Measurements from ENCODE around the gene NEBL.

Gene NEBL

DNA sequence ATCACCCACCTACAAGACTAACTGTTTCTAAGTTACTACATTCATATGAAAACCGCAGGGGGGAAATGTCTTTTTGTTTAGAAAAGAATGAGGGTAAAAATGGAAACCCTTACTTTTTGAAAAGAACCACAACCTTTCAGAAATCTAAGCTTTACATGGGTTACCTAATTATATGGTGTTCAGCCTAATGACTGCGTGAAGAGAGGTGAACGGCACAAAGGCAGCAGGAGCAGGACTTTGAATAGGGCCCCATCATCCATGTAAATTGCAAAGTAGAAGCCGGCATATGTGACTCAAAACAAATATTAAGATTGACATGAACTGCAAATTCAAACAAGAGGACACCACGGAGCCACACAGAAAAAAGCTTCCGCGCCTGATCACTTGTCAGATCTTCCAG is 25.1 kb downstream of the NEBL start:
- Histone ChIP-seq H3K4me1 (ENCODE audit: control insufficient read depth in 2 of 2, insufficient read depth in 2 of 2, low read length in 2 of 2) (no peaks in the 10 kb centered on the region), H3K9me3 (ENCODE audit: control insufficient read depth in 2 of 2, low read length in 2 of 2) (no peaks in the 10 kb centered on the region), H3K9ac (ENCODE audit: low read depth in 1 of 2, low read length in 2 of 2) (no peak overlapping the region), H3K36me3 (ENCODE audit: control insufficient read depth in 2 of 2, insufficient read depth in 2 of 2, low read length in 2 of 2) (no peaks in the 10 kb centered on the region), H3K27me3 (ENCODE audit: control insufficient read depth in 2 of 2, insufficient read depth in 2 of 2, low read length in 2 of 2) (no peaks in the 10 kb centered on the region), H3K27ac (ENCODE audit: low read depth in 2 of 2, low read length in 2 of 2) (no peak overlapping the region), H3K4me3 (ENCODE audit: low read length in 2 of 2) (no peak overlapping the region)

DNA sequence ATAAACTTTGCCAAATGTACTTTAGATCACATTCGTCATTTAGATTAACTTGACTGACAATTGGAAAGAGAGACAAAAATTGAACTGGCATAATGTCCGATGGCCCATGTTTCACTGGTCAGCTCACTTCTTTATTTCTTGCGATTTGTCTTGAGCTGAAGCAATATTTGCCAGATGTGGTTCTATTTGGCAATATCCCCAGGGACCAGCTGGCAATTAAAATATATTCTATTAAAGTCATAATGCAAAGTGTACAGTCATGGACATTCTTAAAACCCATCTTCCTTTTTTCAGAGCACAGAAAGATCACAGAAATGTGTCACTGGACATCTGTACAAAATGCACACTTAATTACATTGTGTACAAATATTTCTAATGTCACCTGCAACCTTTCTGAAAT is 26.3 kb downstream of the NEBL start:
- Histone ChIP-seq H3K27ac (ENCODE audit: low read depth in 2 of 2, low read length in 2 of 2) (no peak overlapping the region), H3K27me3 (ENCODE audit: control insufficient read depth in 2 of 2, insufficient read depth in 2 of 2, low read length in 2 of 2) (no peaks in the 10 kb centered on the region), H3K36me3 (ENCODE audit: control insufficient read depth in 2 of 2, insufficient read depth in 2 of 2, low read length in 2 of 2) (no peaks in the 10 kb centered on the region), H3K9ac (ENCODE audit: low read depth in 1 of 2, low read length in 2 of 2) (no peak overlapping the region), H3K4me3 (ENCODE audit: low read length in 2 of 2) (no peak overlapping the region), H3K9me3 (ENCODE audit: control insufficient read depth in 2 of 2, low read length in 2 of 2) (no peaks in the 10 kb centered on the region), H3K4me1 (ENCODE audit: control insufficient read depth in 2 of 2, insufficient read depth in 2 of 2, low read length in 2 of 2) (no peaks in the 10 kb centered on the region)

GRCh38 chr10:20863008-20863407 is 34.1 kb downstream of the NEBL start:
- no peaks in the 10 kb centered on the region for H3K9me3 ChIP-seq (ENCODE audit: control insufficient read depth in 2 of 2, low read length in 2 of 2)
- no peaks in the 10 kb centered on the region for H3K27me3 ChIP-seq (ENCODE audit: control insufficient read depth in 2 of 2, insufficient read depth in 2 of 2, low read length in 2 of 2)
- no peak overlapping the region for H3K27ac ChIP-seq (ENCODE audit: low read depth in 2 of 2, low read length in 2 of 2)
- H3K36me3 ChIP-seq (ENCODE audit: control insufficient read depth in 2 of 2, insufficient read depth in 2 of 2, low read length in 2 of 2) = no peaks in the 10 kb centered on the region
- H3K4me3 ChIP-seq (ENCODE audit: low read length in 2 of 2) = no peak overlapping the region
- no peak overlapping the region for H3K9ac ChIP-seq (ENCODE audit: low read depth in 1 of 2, low read length in 2 of 2)
- H3K4me1 ChIP-seq (ENCODE audit: control insufficient read depth in 2 of 2, insufficient read depth in 2 of 2, low read length in 2 of 2) = no peaks in the 10 kb centered on the region

GRCh38 chr10:20858292-20859124 is 38.6 kb downstream of the NEBL start:
- Histone ChIP-seq H3K4me3 (ENCODE audit: low read length in 2 of 2) (no peak overlapping the region), H3K36me3 (ENCODE audit: control insufficient read depth in 2 of 2, insufficient read depth in 2 of 2, low read length in 2 of 2) (no peaks in the 10 kb centered on the region), H3K4me1 (ENCODE audit: control insufficient read depth in 2 of 2, insufficient read depth in 2 of 2, low read length in 2 of 2) (no peaks in the 10 kb centered on the region), H3K27me3 (ENCODE audit: control insufficient read depth in 2 of 2, insufficient read depth in 2 of 2, low read length in 2 of 2) (no peaks in the 10 kb centered on the region), H3K9me3 (ENCODE audit: control insufficient read depth in 2 of 2, low read length in 2 of 2) (no peaks in the 10 kb centered on the region), H3K9ac (ENCODE audit: low read depth in 1 of 2, low read length in 2 of 2) (no peak overlapping the region), H3K27ac (ENCODE audit: low read depth in 2 of 2, low read length in 2 of 2) (no peak overlapping the region)

DNA sequence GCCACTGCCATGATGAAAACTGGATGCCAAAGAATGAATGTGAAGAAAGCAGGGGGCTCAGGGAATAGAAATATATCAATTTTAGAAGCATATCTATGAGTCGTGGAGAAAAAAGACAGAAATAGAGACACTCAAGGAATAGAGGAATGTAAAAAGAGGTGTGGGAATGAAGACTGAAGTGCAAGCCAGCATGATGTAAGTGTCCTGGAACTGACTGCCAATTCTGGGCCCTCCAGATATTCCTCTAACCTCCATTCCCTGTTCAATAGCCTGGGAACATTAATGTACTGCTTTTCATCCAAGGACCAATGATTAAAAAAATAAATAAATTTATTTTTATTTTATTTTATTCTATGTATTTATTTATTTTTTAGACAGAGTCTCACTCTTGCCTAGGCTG is 40.6 kb downstream of the NEBL start:
- H3K9ac ChIP-seq (ENCODE audit: low read depth in 1 of 2, low read length in 2 of 2) = no peak overlapping the region
- no peaks in the 10 kb centered on the region for H3K27me3 ChIP-seq (ENCODE audit: control insufficient read depth in 2 of 2, insufficient read depth in 2 of 2, low read length in 2 of 2)
- no peaks in the 10 kb centered on the region for H3K9me3 ChIP-seq (ENCODE audit: control insufficient read depth in 2 of 2, low read length in 2 of 2)
- H3K4me1 ChIP-seq (ENCODE audit: control insufficient read depth in 2 of 2, insufficient read depth in 2 of 2, low read length in 2 of 2) = no peaks in the 10 kb centered on the region
- H3K27ac ChIP-seq (ENCODE audit: low read depth in 2 of 2, low read length in 2 of 2) = no peak overlapping the region
- no peaks in the 10 kb centered on the region for H3K36me3 ChIP-seq (ENCODE audit: control insufficient read depth in 2 of 2, insufficient read depth in 2 of 2, low read length in 2 of 2)
- H3K4me3 ChIP-seq (ENCODE audit: low read length in 2 of 2) = no peak overlapping the region

DNA sequence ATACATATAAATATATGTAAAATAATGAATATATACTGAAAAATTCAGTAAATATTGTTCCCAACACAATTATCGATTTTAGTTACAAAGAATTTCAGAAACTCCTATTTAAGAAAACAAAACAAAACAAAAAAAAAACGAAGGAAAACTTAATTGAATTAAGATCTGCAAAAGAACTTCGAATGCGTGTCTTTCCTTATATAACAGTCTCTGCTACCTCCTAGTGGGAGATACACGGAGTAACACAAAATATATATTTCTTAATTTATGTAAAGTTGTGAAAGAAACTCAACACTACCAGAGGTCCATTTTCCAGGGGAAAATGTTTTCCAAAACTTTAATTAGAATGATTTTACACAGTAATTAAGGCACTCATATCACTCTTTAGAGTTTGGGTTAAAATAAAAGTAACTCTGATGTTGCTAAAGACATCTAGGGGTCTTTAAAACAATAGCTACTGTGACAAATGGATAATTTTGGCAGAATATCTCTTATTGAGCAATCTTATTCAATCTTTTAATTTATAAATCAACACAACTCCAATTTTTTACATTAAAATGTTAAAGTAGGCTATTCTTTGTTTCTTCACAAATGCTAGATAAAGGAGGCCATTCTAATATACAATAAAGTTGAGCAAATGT is 41.6 kb downstream of the NEBL start:
- Histone ChIP-seq H3K9ac (ENCODE audit: low read depth in 1 of 2, low read length in 2 of 2) (no peak overlapping the region), H3K36me3 (ENCODE audit: control insufficient read depth in 2 of 2, insufficient read depth in 2 of 2, low read length in 2 of 2) (no peaks in the 10 kb centered on the region), H3K27me3 (ENCODE audit: control insufficient read depth in 2 of 2, insufficient read depth in 2 of 2, low read length in 2 of 2) (no peaks in the 10 kb centered on the region), H3K4me1 (ENCODE audit: control insufficient read depth in 2 of 2, insufficient read depth in 2 of 2, low read length in 2 of 2) (no peaks in the 10 kb centered on the region), H3K4me3 (ENCODE audit: low read length in 2 of 2) (no peak overlapping the region), H3K27ac (ENCODE audit: low read depth in 2 of 2, low read length in 2 of 2) (no peak overlapping the region), H3K9me3 (ENCODE audit: control insufficient read depth in 2 of 2, low read length in 2 of 2) (no peaks in the 10 kb centered on the region)

DNA sequence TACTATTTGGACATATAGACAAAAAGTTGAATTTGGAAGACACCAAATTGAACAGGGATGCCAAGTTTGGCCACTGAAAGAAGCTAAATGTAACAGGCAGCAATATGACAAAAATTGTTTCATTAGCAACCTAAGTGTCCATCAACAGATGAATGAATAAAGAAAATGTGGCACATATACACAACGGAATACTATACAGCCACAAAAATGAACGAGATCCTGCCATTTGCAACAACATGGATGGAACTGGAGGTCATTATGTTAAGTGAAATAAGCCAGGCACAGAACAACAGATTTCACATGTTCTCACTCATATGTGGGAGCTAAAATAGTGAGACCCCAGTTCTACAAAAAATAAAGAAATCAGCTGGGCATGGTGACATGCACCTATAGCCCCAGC is 43.8 kb downstream of the NEBL start:
- H3K4me3 ChIP-seq (ENCODE audit: low read length in 2 of 2) = no peak overlapping the region
- H3K9ac ChIP-seq (ENCODE audit: low read depth in 1 of 2, low read length in 2 of 2) = no peak overlapping the region
- no peaks in the 10 kb centered on the region for H3K36me3 ChIP-seq (ENCODE audit: control insufficient read depth in 2 of 2, insufficient read depth in 2 of 2, low read length in 2 of 2)
- no peak overlapping the region for H3K27ac ChIP-seq (ENCODE audit: low read depth in 2 of 2, low read length in 2 of 2)
- peaks cover 0 to 5% of the 10 kb centered on the region in 2 donors for H3K9me3 ChIP-seq (ENCODE audit: control insufficient read depth in 2 of 2, low read length in 2 of 2)
- no peaks in the 10 kb centered on the region for H3K4me1 ChIP-seq (ENCODE audit: control insufficient read depth in 2 of 2, insufficient read depth in 2 of 2, low read length in 2 of 2)
- no peaks in the 10 kb centered on the region for H3K27me3 ChIP-seq (ENCODE audit: control insufficient read depth in 2 of 2, insufficient read depth in 2 of 2, low read length in 2 of 2)

- H3K27me3 ChIP-seq (ENCODE audit: control insufficient read depth in 2 of 2, insufficient read depth in 2 of 2, low read length in 2 of 2) = no peaks in the 10 kb centered on the region
These were observed 44.8 kb downstream of the NEBL start for GRCh38 chr10:20852303-20852702.

DNA sequence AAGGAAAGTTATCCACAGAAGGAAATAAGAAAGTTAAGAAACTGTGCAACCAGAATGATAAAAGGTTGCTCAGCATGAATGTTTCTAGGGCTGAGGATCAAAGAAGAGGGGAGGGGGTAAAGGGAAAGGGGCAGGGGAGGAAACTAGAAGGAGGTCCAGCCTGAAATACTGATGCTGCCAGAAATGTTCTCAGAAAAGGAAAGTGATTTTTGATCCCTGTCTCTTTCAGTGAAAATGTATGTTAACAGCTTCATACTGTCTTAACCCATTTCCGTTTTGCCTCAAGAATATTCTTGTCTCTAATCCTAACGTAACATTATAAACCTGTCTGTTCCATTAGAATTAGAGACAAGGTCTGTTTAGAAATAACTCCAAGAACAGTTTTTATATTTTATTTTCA is 49.6 kb downstream of the NEBL start:
- H3K27ac ChIP-seq (ENCODE audit: low read depth in 2 of 2, low read length in 2 of 2) = no peak overlapping the region
- no peaks in the 10 kb centered on the region for H3K27me3 ChIP-seq (ENCODE audit: control insufficient read depth in 2 of 2, insufficient read depth in 2 of 2, low read length in 2 of 2)
- H3K4me1 ChIP-seq (ENCODE audit: control insufficient read depth in 2 of 2, insufficient read depth in 2 of 2, low read length in 2 of 2) = no peaks in the 10 kb centered on the region
- H3K9me3 ChIP-seq (ENCODE audit: control insufficient read depth in 2 of 2, low read length in 2 of 2) = peaks cover 0 to 5% of the 10 kb centered on the region in 2 donors
- H3K36me3 ChIP-seq (ENCODE audit: control insufficient read depth in 2 of 2, insufficient read depth in 2 of 2, low read length in 2 of 2) = no peaks in the 10 kb centered on the region
- no peak overlapping the region for H3K9ac ChIP-seq (ENCODE audit: low read depth in 1 of 2, low read length in 2 of 2)
- H3K4me3 ChIP-seq (ENCODE audit: low read length in 2 of 2) = no peak overlapping the region

More at GRCh38 chr10:20852303-20852702, 44.8 kb downstream of the NEBL start:
- H3K4me3 ChIP-seq (ENCODE audit: low read length in 2 of 2) = no peak overlapping the region
- no peak overlapping the region for H3K27ac ChIP-seq (ENCODE audit: low read depth in 2 of 2, low read length in 2 of 2)
- H3K36me3 ChIP-seq (ENCODE audit: control insufficient read depth in 2 of 2, insufficient read depth in 2 of 2, low read length in 2 of 2) = no peaks in the 10 kb centered on the region
- peaks cover 0 to 5% of the 10 kb centered on the region in 2 donors for H3K9me3 ChIP-seq (ENCODE audit: control insufficient read depth in 2 of 2, low read length in 2 of 2)
- no peaks in the 10 kb centered on the region for H3K4me1 ChIP-seq (ENCODE audit: control insufficient read depth in 2 of 2, insufficient read depth in 2 of 2, low read length in 2 of 2)
- H3K9ac ChIP-seq (ENCODE audit: low read depth in 1 of 2, low read length in 2 of 2) = no peak overlapping the region

- H3K27me3 ChIP-seq (ENCODE audit: control insufficient read depth in 2 of 2, insufficient read depth in 2 of 2, low read length in 2 of 2) = no peaks in the 10 kb centered on the region
These were observed 50.8 kb downstream of the NEBL start for GRCh38 chr10:20846263-20846662.

More at GRCh38 chr10:20846263-20846662, 50.8 kb downstream of the NEBL start:
- no peak overlapping the region for H3K27ac ChIP-seq (ENCODE audit: low read depth in 2 of 2, low read length in 2 of 2)
- H3K9me3 ChIP-seq (ENCODE audit: control insufficient read depth in 2 of 2, low read length in 2 of 2) = peaks cover 0 to 5% of the 10 kb centered on the region in 2 donors
- no peaks in the 10 kb centered on the region for H3K4me1 ChIP-seq (ENCODE audit: control insufficient read depth in 2 of 2, insufficient read depth in 2 of 2, low read length in 2 of 2)
- no peaks in the 10 kb centered on the region for H3K36me3 ChIP-seq (ENCODE audit: control insufficient read depth in 2 of 2, insufficient read depth in 2 of 2, low read length in 2 of 2)
- H3K4me3 ChIP-seq (ENCODE audit: low read length in 2 of 2) = no peak overlapping the region
- no peak overlapping the region for H3K9ac ChIP-seq (ENCODE audit: low read depth in 1 of 2, low read length in 2 of 2)
